Calu3 (cell line): ENCODE results near the gene LINC01488. TPM values are rescaled to one million over a fixed set of nuclear protein-coding genes. Genes with fewer than 3 reads are reported as not detected.

Experiments
- BruUV-seq: library from RNA; stranded (reverse); fragments of 400-500 nt; replicated peaks from 2 replicates; lab custom pipeline; 2021; lab: Mats Ljungman, UMichigan
- CTCF ChIA-PET: fragments of 300-600 bp; sonication (Branson Sonifier 250); formaldehyde crosslinking; loops from one replicate; lab custom pipeline; 2022; ENCODE audit warnings: antibody characterized with exemption; lab: Charles Lee
- DNase-seq: peaks from one replicate; pipeline ENCODE4 v3.0.0; 2022
- H3K27ac Mint-ChIP-seq: one replicate; pipeline ENCODE4 v1.8.0; 2022; ENCODE audit warnings: mixed read lengths; ENCODE audit not compliant: unreplicated experiment
- H3K27me3 Mint-ChIP-seq: one replicate; pipeline ENCODE4 v1.8.0; 2022; ENCODE audit warnings: mixed read lengths; ENCODE audit not compliant: unreplicated experiment
- H3K36me3 Mint-ChIP-seq: one replicate; pipeline ENCODE4 v1.8.0; 2022; ENCODE audit warnings: mild to moderate bottlenecking, moderate library complexity, mixed read lengths; ENCODE audit not compliant: insufficient read depth, unreplicated experiment
- H3K4me1 Mint-ChIP-seq: one replicate; pipeline ENCODE4 v1.8.0; 2022; ENCODE audit warnings: mild to moderate bottlenecking, low read depth, mixed read lengths; ENCODE audit not compliant: unreplicated experiment
- H3K4me3 Mint-ChIP-seq: one replicate; pipeline ENCODE4 v1.8.0; 2022; ENCODE audit warnings: mild to moderate bottlenecking, low read depth, moderate library complexity, mixed read lengths; ENCODE audit not compliant: unreplicated experiment
- H3K9me3 Mint-ChIP-seq: one replicate; pipeline ENCODE4 v1.8.0; 2022; ENCODE audit warnings: low read depth, mixed read lengths; ENCODE audit not compliant: unreplicated experiment
- intact Hi-C: fragments of 100-400 bp; cut with micrococcal nuclease; formaldehyde crosslinking; loops from one replicate; pipeline ENCODE4 v1.10.0; 2022; ENCODE audit not compliant: unreplicated experiment
- total RNA-seq: library from RNA; stranded (reverse); gene quantifications from 2 replicates; pipeline ENCODE4 v1.2.3, GENCODE V29; 2022
- TF ChIP-seq, protein P1 (sequence below): fragments of 200-600 bp; IDR thresholded peaks from one replicate; pipeline ENCODE4 v1.8.0; 2022; ENCODE audit warnings: antibody characterized with exemption; ENCODE audit not compliant: unreplicated experiment

LINC01488 gene
- total RNA-seq, 1 experiment from 2014 or later = not detected

DNA sequence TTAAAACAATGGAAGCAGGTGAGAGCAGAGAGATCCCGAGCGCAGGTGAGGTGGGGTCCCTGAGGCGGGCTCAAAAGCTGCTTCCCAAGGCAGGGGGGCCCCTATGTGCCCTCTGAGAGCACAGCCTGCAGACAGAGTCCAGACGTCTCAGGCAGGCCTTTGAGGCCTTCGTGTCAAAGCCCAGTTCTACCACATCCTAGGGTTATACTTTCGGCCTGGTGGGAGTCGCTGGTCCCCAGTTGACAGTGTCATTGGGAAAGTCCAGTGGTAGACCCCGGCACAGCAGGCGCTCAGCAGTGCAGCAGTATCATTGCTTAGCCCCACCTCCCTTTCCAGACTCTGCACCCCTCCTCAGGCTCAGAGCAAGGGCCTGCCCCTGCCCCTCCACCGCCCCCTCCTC is 9.1 kb downstream of the LINC01488 start:
- no peaks in the 10 kb centered on the region for H3K9me3 Mint-ChIP-seq
- H3K4me3 Mint-ChIP-seq = no peak overlapping the region
- DNase-seq = no peak
- no peaks in the 10 kb centered on the region for H3K36me3 Mint-ChIP-seq
- BruUV-seq = no TSS peak
- TF ChIP-seq, protein P1, sequence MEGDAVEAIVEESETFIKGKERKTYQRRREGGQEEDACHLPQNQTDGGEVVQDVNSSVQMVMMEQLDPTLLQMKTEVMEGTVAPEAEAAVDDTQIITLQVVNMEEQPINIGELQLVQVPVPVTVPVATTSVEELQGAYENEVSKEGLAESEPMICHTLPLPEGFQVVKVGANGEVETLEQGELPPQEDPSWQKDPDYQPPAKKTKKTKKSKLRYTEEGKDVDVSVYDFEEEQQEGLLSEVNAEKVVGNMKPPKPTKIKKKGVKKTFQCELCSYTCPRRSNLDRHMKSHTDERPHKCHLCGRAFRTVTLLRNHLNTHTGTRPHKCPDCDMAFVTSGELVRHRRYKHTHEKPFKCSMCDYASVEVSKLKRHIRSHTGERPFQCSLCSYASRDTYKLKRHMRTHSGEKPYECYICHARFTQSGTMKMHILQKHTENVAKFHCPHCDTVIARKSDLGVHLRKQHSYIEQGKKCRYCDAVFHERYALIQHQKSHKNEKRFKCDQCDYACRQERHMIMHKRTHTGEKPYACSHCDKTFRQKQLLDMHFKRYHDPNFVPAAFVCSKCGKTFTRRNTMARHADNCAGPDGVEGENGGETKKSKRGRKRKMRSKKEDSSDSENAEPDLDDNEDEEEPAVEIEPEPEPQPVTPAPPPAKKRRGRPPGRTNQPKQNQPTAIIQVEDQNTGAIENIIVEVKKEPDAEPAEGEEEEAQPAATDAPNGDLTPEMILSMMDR = no peak
- CTCF ChIA-PET = no interaction called here
- intact Hi-C loops = no loop called here
- H3K27me3 Mint-ChIP-seq = peaks cover 25% of the 10 kb centered on the region
- H3K4me1 Mint-ChIP-seq = no peaks in the 10 kb centered on the region
- no peak overlapping the region for H3K27ac Mint-ChIP-seq

DNA sequence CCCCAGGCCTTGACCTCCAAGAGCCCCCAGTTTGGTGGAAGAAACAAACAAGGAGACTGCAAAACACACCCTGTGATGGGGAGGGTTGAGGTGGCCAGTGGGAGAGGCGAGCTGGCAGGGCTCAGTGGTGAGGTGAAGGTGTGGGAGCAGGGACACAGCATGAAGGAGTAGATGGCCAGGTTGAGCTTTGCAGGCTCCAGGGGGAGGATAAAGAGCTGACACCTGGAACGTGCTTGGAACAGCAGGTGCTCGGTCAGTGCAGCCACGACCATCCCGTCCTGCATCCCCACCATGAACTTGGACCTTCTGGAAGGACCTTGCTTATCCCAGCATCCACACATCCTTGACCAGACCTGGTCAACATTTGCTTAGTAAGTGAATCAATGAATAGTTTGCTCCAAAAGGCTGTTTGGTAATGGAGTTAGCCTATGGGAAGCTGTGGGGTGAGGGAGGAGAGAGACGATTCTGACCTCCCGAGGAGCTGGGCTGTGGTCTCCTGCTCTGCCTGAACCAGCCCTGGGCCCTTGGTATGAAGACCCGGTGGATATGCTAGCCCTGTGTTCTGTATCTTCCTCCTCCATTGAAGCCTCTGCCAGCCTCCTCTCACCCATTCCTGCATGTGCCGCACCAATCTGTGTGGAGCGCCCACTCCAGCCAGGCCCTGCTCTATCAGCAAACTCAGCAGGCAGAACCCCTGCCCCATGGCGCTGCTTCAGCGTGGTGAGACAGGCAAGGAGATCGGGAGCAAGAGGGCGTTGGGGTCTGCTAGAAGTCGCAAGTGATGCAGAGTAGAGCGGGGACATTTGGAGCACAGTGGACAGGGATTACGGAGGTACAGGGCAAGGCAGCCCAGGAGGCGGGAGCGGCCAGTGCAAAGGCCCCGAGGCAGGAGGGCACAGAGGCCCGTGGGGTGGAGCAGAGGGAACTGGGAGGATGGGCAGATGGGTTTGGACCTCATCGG is 9.9 kb downstream of the LINC01488 start:
- peaks cover 6% of the 10 kb centered on the region for H3K36me3 Mint-ChIP-seq
- TF ChIP-seq, protein P1 = no peak
- no peak overlapping the region for H3K4me3 Mint-ChIP-seq
- intact Hi-C loops = no loop called here
- peaks cover 25% of the 10 kb centered on the region for H3K27me3 Mint-ChIP-seq
- no TSS peak for BruUV-seq
- CTCF ChIA-PET = no interaction called here
- H3K4me1 Mint-ChIP-seq = peaks cover 8% of the 10 kb centered on the region
- no peak overlapping the region for H3K27ac Mint-ChIP-seq
- no peaks in the 10 kb centered on the region for H3K9me3 Mint-ChIP-seq
- DNase-seq = no peak

DNA sequence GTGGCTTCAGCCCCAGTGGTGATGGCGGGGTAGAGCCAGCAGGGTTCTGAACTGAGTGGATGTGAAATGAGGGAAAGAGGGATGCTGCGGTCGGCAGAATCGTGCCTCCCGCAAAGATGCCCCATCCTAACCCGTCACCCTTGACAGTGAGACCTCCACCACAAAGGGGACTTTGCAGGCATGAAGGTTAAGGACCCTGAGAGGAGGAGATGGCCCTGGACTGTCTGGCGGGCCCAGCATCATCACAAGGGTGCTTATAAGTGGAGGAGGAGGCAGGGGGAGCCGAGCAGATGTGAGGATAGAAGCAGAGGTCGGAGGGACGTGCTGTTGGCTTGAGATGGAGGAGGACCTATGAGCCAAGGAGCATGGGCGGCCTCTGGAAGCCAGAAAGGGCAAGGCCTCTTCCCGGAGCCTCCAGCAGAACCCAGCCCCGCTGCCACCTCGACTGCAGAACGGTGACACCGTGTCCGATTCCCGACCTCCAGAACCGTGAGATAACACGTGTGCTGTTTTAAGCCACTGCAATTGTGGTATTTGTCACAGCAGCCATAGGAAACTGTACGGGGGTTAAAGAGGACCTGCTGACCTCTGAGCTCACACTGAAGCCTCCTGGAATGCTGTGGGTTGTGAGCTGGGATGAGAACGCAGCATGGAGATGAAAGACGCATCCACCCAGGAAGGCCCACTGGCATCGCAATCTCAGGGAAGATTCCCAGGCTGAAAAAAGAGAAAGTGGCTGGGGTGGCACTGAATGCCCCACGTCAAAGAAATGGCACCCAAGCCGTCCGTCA is 10.9 kb downstream of the LINC01488 start:
- intact Hi-C loops = no loop called here
- Mint-ChIP-seq H3K4me1 (peaks cover 15% of the 10 kb centered on the region), H3K27me3 (peaks cover 25% of the 10 kb centered on the region), H3K9me3 (no peaks in the 10 kb centered on the region), H3K4me3 (no peak overlapping the region), H3K27ac (no peak overlapping the region), H3K36me3 (peaks cover 7% of the 10 kb centered on the region)
- CTCF ChIA-PET = interaction anchor here (0.6 kb wide), 1 partner anchor 326 kb away, joined by 3 read pairs; no protein-coding TSS in a partner anchor
- TF ChIP-seq, protein P1 = no peak
- no peak for DNase-seq
- no TSS peak for BruUV-seq

DNA sequence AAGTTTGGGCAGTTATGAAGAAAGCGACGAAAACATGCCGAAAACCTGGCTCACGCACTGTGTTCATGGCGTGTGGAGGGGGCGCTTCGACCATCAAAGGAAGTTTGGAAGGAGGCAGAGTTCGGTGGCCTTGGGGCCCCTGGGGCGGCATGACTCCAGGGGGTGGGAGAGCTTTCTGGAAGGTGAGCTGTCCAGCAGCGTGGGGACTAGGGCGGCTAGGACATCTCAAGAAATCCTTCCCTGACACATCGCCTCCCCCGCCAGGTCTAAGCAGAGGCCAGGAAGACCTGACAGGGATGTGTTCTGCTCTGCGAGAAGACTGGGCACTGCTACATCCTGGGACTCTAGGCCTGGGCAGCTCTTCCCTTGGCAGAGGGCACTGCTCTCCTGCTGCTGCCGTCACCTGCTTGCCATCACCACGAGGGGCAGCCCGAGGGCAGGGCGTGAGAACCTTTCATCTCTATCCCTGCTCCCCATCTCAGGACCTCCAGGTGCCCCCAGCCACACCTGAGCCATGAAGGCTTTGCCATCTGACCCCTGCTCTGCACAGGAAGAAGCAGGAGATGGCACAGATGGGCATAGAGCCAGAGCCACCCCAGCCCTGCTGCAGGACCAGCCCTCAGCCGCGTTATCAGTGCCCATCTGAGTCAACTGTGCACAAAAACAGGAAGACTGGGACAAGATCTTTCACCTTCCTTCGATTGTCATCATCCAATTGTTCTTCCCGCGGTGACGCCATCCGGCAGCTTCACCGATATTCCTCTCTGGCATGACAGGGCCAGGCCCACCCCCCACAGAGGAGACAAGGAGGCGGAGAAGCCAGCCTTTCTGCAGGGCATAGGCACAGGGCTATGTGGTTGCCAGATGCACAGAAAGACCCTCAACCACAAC is 12.7 kb downstream of the LINC01488 start:
- Mint-ChIP-seq H3K36me3 (peaks cover 7% of the 10 kb centered on the region), H3K9me3 (no peaks in the 10 kb centered on the region), H3K4me1 (peaks cover 18% of the 10 kb centered on the region), H3K27ac (no peak overlapping the region), H3K27me3 (peaks cover 25% of the 10 kb centered on the region), H3K4me3 (no peak overlapping the region)
- no TSS peak for BruUV-seq
- CTCF ChIA-PET = no interaction called here
- TF ChIP-seq, protein P1 = no peak
- intact Hi-C loops = no loop called here
- DNase-seq = no peak
